T-helper 22 cell (primary cell): ENCODE results near the gene PPP4R3A.

Experiments used
- DNase-seq: peaks from one replicate; pipeline ENCODE4 v3.0.0-alpha.2; 2020; ENCODE audit warnings: low read depth

Gene PPP4R3A

GRCh38 chr14:91503000-91503504, 7.1 kb downstream of the PPP4R3A start:
- no peak for DNase-seq

GRCh38 chr14:91501951-91502930, 7.9 kb downstream of the PPP4R3A start:
- DNase-seq, result no peak

- DNase-seq, result no peak
Measured at GRCh38 chr14:91501348-91501747, 8.8 kb downstream of the PPP4R3A start.

GRCh38 chr14:91496790-91497189, 13.3 kb downstream of the PPP4R3A start:
- DNase-seq, result no peak

GRCh38 chr14:91494392-91495065, 15.6 kb downstream of the PPP4R3A start:
- DNase-seq, result peak; percentile 3

GRCh38 chr14:91493169-91493568, 16.9 kb downstream of the PPP4R3A start:
- no peak for DNase-seq

GRCh38 chr14:91484744-91485143, 25.4 kb downstream of the PPP4R3A start:
- no peak for DNase-seq

GRCh38 chr14:91484186-91484585, 25.9 kb downstream of the PPP4R3A start:
- no peak for DNase-seq

- DNase-seq, result no peak
Measured at GRCh38 chr14:91482263-91483013, 27.7 kb downstream of the PPP4R3A start.

GRCh38 chr14:91477388-91477787, 32.7 kb downstream of the PPP4R3A start:
- no peak for DNase-seq

- DNase-seq, result no peak
Measured at GRCh38 chr14:91473046-91473445, 37.1 kb downstream of the PPP4R3A start.

GRCh38 chr14:91470216-91470615, 39.9 kb downstream of the PPP4R3A start:
- DNase-seq, result no peak

- no peak for DNase-seq
Measured at GRCh38 chr14:91466192-91466591, 43.9 kb downstream of the PPP4R3A start.

- DNase-seq, result no peak
Measured at GRCh38 chr14:91464615-91465205, 45.4 kb downstream of the PPP4R3A start.

- DNase-seq, result no peak
Measured at GRCh38 chr14:91458612-91459011, 51.5 kb downstream of the PPP4R3A start.

- no peak for DNase-seq
Measured at GRCh38 chr14:91456283-91456682, 53.8 kb downstream of the PPP4R3A start.

GRCh38 chr14:91454580-91454979, 55.5 kb downstream of the PPP4R3A start:
- no peak for DNase-seq

- DNase-seq, result no peak
Measured at GRCh38 chr14:91454155-91454554, 56.0 kb downstream of the PPP4R3A start.

GRCh38 chr14:91453744-91454143, 56.4 kb downstream of the PPP4R3A start:
- DNase-seq, result no peak

- DNase-seq, result no peak
Measured at GRCh38 chr14:91444335-91445020, 65.6 kb downstream of the PPP4R3A start.

GRCh38 chr14:91439345-91439744, 70.8 kb downstream of the PPP4R3A start:
- no peak for DNase-seq
